HepG2 (cell line): ENCODE measurements around the gene CD300LD. TPM values are rescaled to one million over a fixed set of nuclear protein-coding genes. Genes with fewer than 3 reads are reported as not detected.

ENCODE experiments used
- ATAC-seq: fragments of 200-7000 bp; cut with Tn5 transposase; 3 replicates; pipeline ENCODE4 v1.9.1; 2020; ENCODE audit warnings: mild to moderate bottlenecking, moderate library complexity
- BruUV-seq: library from RNA; stranded (reverse); fragments of 400-500 nt; replicated peaks from 2 replicates; lab custom pipeline; 2021; lab: Mats Ljungman, UMichigan
- CTCF ChIA-PET: fragments of 300-600 bp; formaldehyde crosslinking; extraction: SDS; loops from one replicate; lab custom pipeline; 2021; ENCODE audit warnings: low total read pairs, inconsistent platforms, low intra/inter-chr PET ratio; lab: Yijun Ruan, JAX
- POLR2A ChIA-PET: fragments of 350-600 bp; sonication (Branson Sonifier 250); formaldehyde crosslinking; loops from one replicate; lab custom pipeline; 2020; ENCODE audit warnings: antibody characterized with exemption, inconsistent platforms; lab: Yijun Ruan, JAX
- DNase-seq: peaks from one replicate; pipeline ENCODE4 v3.0.0-alpha.2; 2015; ENCODE audit warnings: low spot score
- FAIRE-seq: peaks from 3 replicates; lab custom pipeline; 2011; peaks lifted over from hg19 to GRCh38; lab: Jason Lieb, UNC
- H2AFZ ChIP-seq: one replicate; pipeline ENCODE4 v1.6.1; 2011; ENCODE audit warnings: low read length, inconsistent platforms
- H3K27ac ChIP-seq: fragments of 300-600 bp; 3 replicates; pipeline ENCODE4 v1.8.0; 2011; ENCODE audit warnings: mixed run types, mild to moderate bottlenecking, mixed read lengths, low read length, inconsistent platforms; ENCODE audit not compliant: insufficient read depth; ENCODE audit errors: extremely low read length
- H3K27me3 ChIP-seq, 2 experiments: fragments of 200-600 bp in 1 of 2; 2 replicates in 1 of 2; 3 replicates in 1 of 2; pipeline versions ENCODE4 v1.6.0 to v1.8.0; 2011; ENCODE audit warnings: low read length in 2 of 2, mild to moderate bottlenecking in 2 of 2, moderate library complexity in 2 of 2, inconsistent platforms in 1 of 2; ENCODE audit not compliant: insufficient read depth in 2 of 2, control insufficient read depth in 1 of 2
- H3K36me3 ChIP-seq, 2 experiments: fragments of 200-600 bp in 1 of 2; replicated peaks in 1 of 2; 2 replicates in 1 of 2; 3 replicates in 1 of 2; pipeline versions ENCODE4 v1.5.1 to v1.8.0; 2011; ENCODE audit warnings: low read length in 2 of 2, inconsistent platforms in 1 of 2; ENCODE audit not compliant: insufficient read depth in 2 of 2, control insufficient read depth in 1 of 2
- H3K4me1 ChIP-seq: 2 replicates; pipeline ENCODE4 v1.5.1; 2012; ENCODE audit warnings: low read length, inconsistent platforms; ENCODE audit not compliant: insufficient read depth
- H3K4me2 ChIP-seq: 2 replicates; pipeline ENCODE4 v1.6.0; 2011; ENCODE audit warnings: low read depth, low read length, inconsistent platforms
- H3K4me3 ChIP-seq, 3 experiments: fragments of 200-600 bp in 1 of 3; sonication (generic), shearing (Covaris generic) in 1 of 3; replicated peaks in 1 of 3; 2 replicates each; pipeline ENCODE4 v1.5.1; 2011 to 2016; ENCODE audit warnings: low read length in 3 of 3, inconsistent platforms in 2 of 3, low read depth in 2 of 3, mild to moderate bottlenecking in 2 of 3, control low read depth in 1 of 3, mixed read lengths in 1 of 3; ENCODE audit not compliant: insufficient read depth in 1 of 3
- H3K79me2 ChIP-seq: one replicate; pipeline ENCODE4 v1.6.1; 2011; ENCODE audit warnings: low read length, inconsistent platforms; ENCODE audit not compliant: insufficient read depth
- H3K9ac ChIP-seq: 2 replicates; pipeline ENCODE4 v1.6.0; 2011; ENCODE audit warnings: mild to moderate bottlenecking, low read depth, low read length, inconsistent platforms; ENCODE audit not compliant: insufficient read depth
- H3K9me3 ChIP-seq: 2 replicates; pipeline ENCODE4 v1.5.1; 2012; ENCODE audit warnings: mild to moderate bottlenecking, low read length
- H4K20me1 ChIP-seq: 2 replicates; pipeline ENCODE4 v1.6.0; 2011; ENCODE audit warnings: inconsistent platforms, mild to moderate bottlenecking, low read length, moderate library complexity; ENCODE audit not compliant: insufficient read depth
- AKAP8 ChIP-seq: sonication (generic); formaldehyde crosslinking; IDR thresholded peaks from 2 replicates; pipeline ENCODE4 v1.5.1; 2020; ENCODE audit warnings: mild to moderate bottlenecking, missing genetic modification reagents
- EP300 ChIP-seq, 3 experiments: sonication (generic) in 1 of 3; formaldehyde crosslinking in 1 of 3; IDR thresholded peaks; 2 replicates each; pipeline versions ENCODE4 v1.5.1 to v1.6.1; 2011 to 2020; ENCODE audit warnings: low read depth in 2 of 3, low read length in 2 of 3, borderline replicate concordance in 1 of 3, improper control_type of control experiment in 1 of 3, mild to moderate bottlenecking in 1 of 3, missing genetic modification reagents in 1 of 3, moderate library complexity in 1 of 3
- JUND ChIP-seq: sonication (generic); formaldehyde crosslinking; IDR thresholded peaks from 2 replicates; pipeline ENCODE4 v1.8.0; 2022; ENCODE audit warnings: mild to moderate bottlenecking, missing genetic modification reagents
- THAP8 ChIP-seq: sonication (generic); formaldehyde crosslinking; IDR thresholded peaks from 2 replicates; pipeline ENCODE4 v1.5.1; 2020; ENCODE audit warnings: missing genetic modification reagents, mild to moderate bottlenecking, borderline replicate concordance
- ZNF12 ChIP-seq: sonication (generic); formaldehyde crosslinking; IDR thresholded peaks from 2 replicates; pipeline ENCODE4 v1.5.0; 2020; ENCODE audit warnings: missing genetic modification reagents
- ZNF207 ChIP-seq: fragments of 450-650 bp; IDR thresholded peaks from 2 replicates; pipeline ENCODE4 v1.6.1; 2016; ENCODE audit warnings: antibody characterized with exemption, borderline replicate concordance
- ZNF318 ChIP-seq: sonication (generic); formaldehyde crosslinking; IDR thresholded peaks from 2 replicates; pipeline ENCODE4 v1.4.0; 2020; ENCODE audit warnings: mild to moderate bottlenecking, missing genetic modification reagents
- ZNF510 ChIP-seq: sonication (generic); formaldehyde crosslinking; IDR thresholded peaks from 2 replicates; pipeline ENCODE4 v1.4.0; 2020; ENCODE audit warnings: low read depth, mild to moderate bottlenecking, missing genetic modification reagents
- ZNF513 ChIP-seq: sonication (generic); formaldehyde crosslinking; conservative IDR thresholded peaks from 2 replicates; pipeline ENCODE4 v1.5.0; 2020; ENCODE audit warnings: missing genetic modification reagents
- ZNF614 ChIP-seq: IDR thresholded peaks from 2 replicates; pipeline ENCODE4 v1.6.1; 2018; ENCODE audit warnings: missing biosample characterization, missing genetic modification reagents, inconsistent platforms, borderline replicate concordance
- ZNF619 ChIP-seq: sonication (generic); formaldehyde crosslinking; IDR thresholded peaks from 2 replicates; pipeline ENCODE4 v1.4.0; 2020; ENCODE audit warnings: mild to moderate bottlenecking, missing genetic modification reagents
- ZSCAN20 ChIP-seq: sonication (generic); formaldehyde crosslinking; IDR thresholded peaks from 2 replicates; pipeline ENCODE4 v1.4.0; 2020; ENCODE audit warnings: missing genetic modification reagents, mild to moderate bottlenecking, borderline replicate concordance
- WGBS: methylation state at CpG from one replicate; pipeline ENCODE4 v1.1.6; 2017; ENCODE audit warnings: low lambda C conversion rate; 5-methylcytosine and 5-hydroxymethylcytosine counted together
- in situ Hi-C: cut with HindIII; loops from 2 replicates; pipeline ENCODE4 v1.10.0; 2017; ENCODE audit warnings: low pct_unique_long_range_greater_than_20kb; ENCODE audit not compliant: extremely low pct_ligation_motif_present
- intact Hi-C: fragments of 100-400 bp; cut with micrococcal nuclease; formaldehyde crosslinking; loops from one replicate; pipeline ENCODE4 v1.10.0; 2022; ENCODE audit not compliant: unreplicated experiment
- polyA plus RNA-seq, 8 experiments: library from polyadenylated mRNA; depleted of rRNA in 3 of 8; stranded (reverse) in 7 of 8; unstranded in 1 of 8; fragments of >200 nt; fragmentation: Illumina TruSeq in 4 of 8; extraction: Trizol in 4 of 8; gene quantifications; 2 replicates each; pipeline versions ENCODE4 v1.2.1 to v1.2.3, GENCODE V29; 2011 to 2016; ENCODE audit warnings: low read depth in 4 of 8, missing spikeins in 1 of 8, mixed read lengths in 1 of 8; ENCODE audit not compliant: insufficient read depth in 1 of 8
- total RNA-seq, 5 experiments: library from RNA; depleted of rRNA; stranded (reverse); fragments of >200 nt; fragmentation: Illumina TruSeq; extraction: Trizol; gene quantifications; 2 replicates each; pipeline ENCODE4 v1.2.3, GENCODE V29; 2016; ENCODE audit warnings: low read depth in 1 of 5

Gene CD300LD
- total and polyA plus RNA-seq, 2 of the 13 experiments (the other 11 are each of a cell fraction or from before 2014, with no cell fraction given) = not detected

- DNase-seq (no peak), FAIRE-seq (no peak), ATAC-seq (no peak)
- Histone ChIP-seq H3K36me3 (no peaks in the 10 kb centered on the region), H2AFZ (no peak overlapping the region), H4K20me1 (no peaks in the 10 kb centered on the region), H3K27me3 (peaks cover 5 to 63% of the 10 kb centered on the region in 2 experiments; a peak in 4 of 5 replicates), H3K4me3 (no peak overlapping the region), H3K4me1 (no peaks in the 10 kb centered on the region), H3K79me2 (no peaks in the 10 kb centered on the region), H3K4me2 (no peak overlapping the region), H3K27ac (no peak overlapping the region), H3K9ac (no peak overlapping the region), H3K9me3 (no peaks in the 10 kb centered on the region)
- in situ Hi-C loops (no loop called here), intact Hi-C loops (loop anchor here (5.0 kb wide), 2 partner anchors 73 to 163 kb away; partner anchors contain the start of gene GPR142)
- POLR2A ChIA-PET = no interaction called here
- no TSS peak for BruUV-seq
- CTCF ChIA-PET = no interaction called here
- TF ChIP-seq ZSCAN20 (CRISPR knock-in tag) (no peak), ZNF619 (CRISPR knock-in tag) (no peak), ZNF318 (CRISPR knock-in tag) (no peak), JUND (CRISPR knock-in tag) (no peak), ZNF12 (CRISPR knock-in tag) (no peak), ZNF510 (no peak), ZNF207 (no peak), THAP8 (CRISPR knock-in tag) (no peak), ZNF513 (no peak), AKAP8 (CRISPR knock-in tag) (no peak), EP300 (IDR thresholded peaks at IDR 0.05; ENCODE audit: low read depth in 2 of 2, low read length in 2 of 2) (no peak), EP300 (CRISPR knock-in tag; IDR thresholded peaks at IDR 0.05; ENCODE audit: borderline replicate concordance) (no peak), ZNF614 (CRISPR knock-in tag) (no peak)
- 5% methylated on average over 5 of the region's 5 CpGs for WGBS
Measured at GRCh38 chr17:74530831-74531150, 61.3 kb downstream of the CD300LD start.
